Tibial nerve (tissue), 4 donors: ENCODE results near the gene ESYT2. TPM values are rescaled to one million over a fixed set of nuclear protein-coding genes. Genes with fewer than 3 reads are reported as not detected.

Source experiments
- DNase-seq, 2 donors: peaks; one replicate each; pipeline ENCODE4 v3.0.0-alpha.2; 2019; ENCODE audit warnings: low spot score in 2 of 2
- H3K27ac ChIP-seq, 4 donors: fragments of 200-600 bp; sonication (generic) in 3 of 4; one replicate each; pipeline ENCODE4 v1.5.1; 2017 to 2019; ENCODE audit warnings: mild to moderate bottlenecking in 1 of 4
- H3K27me3 ChIP-seq, 2 donors: fragments of 200-600 bp; sonication (generic) in 1 of 2; one replicate each; pipeline versions ENCODE4 v1.5.1 to v1.6.0; 2017 to 2019
- H3K36me3 ChIP-seq, 3 donors: fragments of 200-600 bp; sonication (generic); one replicate each; pipeline ENCODE4 v1.5.1; 2018 to 2019
- H3K4me1 ChIP-seq, 4 donors: fragments of 200-600 bp; sonication (generic) in 3 of 4; one replicate each; pipeline ENCODE4 v1.5.1; 2017 to 2019
- H3K4me3 ChIP-seq, 4 donors: fragments of 200-600 bp; sonication (generic) in 3 of 4; one replicate each; pipeline ENCODE4 v1.5.1; 2017 to 2019; ENCODE audit warnings: mild to moderate bottlenecking in 1 of 4, moderate library complexity in 1 of 4
- H3K9me3 ChIP-seq, 4 donors: fragments of 200-600 bp; sonication (generic) in 3 of 4; one replicate each; pipeline ENCODE4 v1.5.1; 2017 to 2019
- EP300 ChIP-seq, 2 donors: sonication (generic); formaldehyde crosslinking; IDR thresholded peaks; one replicate each; pipeline ENCODE4 v1.6.1; 2017; ENCODE audit warnings: antibody characterized with exemption in 2 of 2, mild to moderate bottlenecking in 1 of 2
- POLR2A ChIP-seq, 2 donors: fragments of 450-650 bp; IDR thresholded peaks; one replicate each; pipeline ENCODE4 v1.6.1; 2017; ENCODE audit warnings: antibody characterized with exemption in 2 of 2, mild to moderate bottlenecking in 2 of 2, moderate library complexity in 2 of 2
- WGBS, 2 donors: methylation state at CpG; one replicate each; pipeline ENCODE4 v1.1.5; 2018; 5-methylcytosine and 5-hydroxymethylcytosine counted together
- total RNA-seq, 4 donors: library from RNA; depleted of rRNA; stranded (reverse); fragments of >200 nt; gene quantifications; one replicate each; pipeline ENCODE4 v1.1.0, GENCODE V29; 2016
- TF ChIP-seq, protein P1 (sequence below), 5 experiments: fragments of 200-600 bp in 3 of 5; fragments of 450-650 bp in 2 of 5; sonication (generic) in 3 of 5; IDR thresholded peaks; one replicate each; pipeline ENCODE4 v1.5.1; 2016 to 2019; ENCODE audit warnings: antibody characterized with exemption in 5 of 5, mild to moderate bottlenecking in 3 of 5, moderate library complexity in 2 of 5

The ESYT2 gene
- total RNA-seq, 4 donors from 2014 or later = 91.0 to 124 (median 114) TPM

- peaks cover 0 to 48% (median 14%) of the 10 kb centered on the region in 4 donors for H3K4me1 ChIP-seq
- WGBS, 2 donors = 1% methylated on average over 16 of the region's 38 CpGs; no CpG with 5 or more reads in 1 of the 2 donors
- no peaks in the 10 kb centered on the region for H3K27me3 ChIP-seq
- H3K36me3 ChIP-seq = no peaks in the 10 kb centered on the region
- no peaks in the 10 kb centered on the region for H3K9me3 ChIP-seq
- peak overlapping the region; percentile 73 to 96 (median 84) for H3K4me3 ChIP-seq
- no peak for DNase-seq
- TF ChIP-seq EP300 (IDR thresholded peaks at IDR 0.05) (no peak), POLR2A (IDR thresholded peaks at IDR 0.05) (no peak)
- TF ChIP-seq, protein P1, sequence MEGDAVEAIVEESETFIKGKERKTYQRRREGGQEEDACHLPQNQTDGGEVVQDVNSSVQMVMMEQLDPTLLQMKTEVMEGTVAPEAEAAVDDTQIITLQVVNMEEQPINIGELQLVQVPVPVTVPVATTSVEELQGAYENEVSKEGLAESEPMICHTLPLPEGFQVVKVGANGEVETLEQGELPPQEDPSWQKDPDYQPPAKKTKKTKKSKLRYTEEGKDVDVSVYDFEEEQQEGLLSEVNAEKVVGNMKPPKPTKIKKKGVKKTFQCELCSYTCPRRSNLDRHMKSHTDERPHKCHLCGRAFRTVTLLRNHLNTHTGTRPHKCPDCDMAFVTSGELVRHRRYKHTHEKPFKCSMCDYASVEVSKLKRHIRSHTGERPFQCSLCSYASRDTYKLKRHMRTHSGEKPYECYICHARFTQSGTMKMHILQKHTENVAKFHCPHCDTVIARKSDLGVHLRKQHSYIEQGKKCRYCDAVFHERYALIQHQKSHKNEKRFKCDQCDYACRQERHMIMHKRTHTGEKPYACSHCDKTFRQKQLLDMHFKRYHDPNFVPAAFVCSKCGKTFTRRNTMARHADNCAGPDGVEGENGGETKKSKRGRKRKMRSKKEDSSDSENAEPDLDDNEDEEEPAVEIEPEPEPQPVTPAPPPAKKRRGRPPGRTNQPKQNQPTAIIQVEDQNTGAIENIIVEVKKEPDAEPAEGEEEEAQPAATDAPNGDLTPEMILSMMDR (IDR thresholded peaks at IDR 0.05) = no peak
- peak overlapping the region; percentile 97 to 100 (median 100) for H3K27ac ChIP-seq
These were observed 328 bp downstream of the ESYT2 start for GRCh38 chr7:158829021-158829341.

GRCh38 chr7:158828133-158829020 lies 932 bp downstream of the ESYT2 start:
- no peaks in the 10 kb centered on the region for H3K27me3 ChIP-seq

GRCh38 chr7:158827411-158828132 lies 1.7 kb downstream of the ESYT2 start:
- no peaks in the 10 kb centered on the region for H3K27me3 ChIP-seq
- H3K4me3 ChIP-seq = peak overlapping the region; percentile 73 to 96 (median 84)
- no peak for DNase-seq
- TF ChIP-seq EP300 (IDR thresholded peaks at IDR 0.05) (no peak), POLR2A (IDR thresholded peaks at IDR 0.05) (no peak)
- TF ChIP-seq, protein P1 (IDR thresholded peaks at IDR 0.05) = no peak
- H3K9me3 ChIP-seq = no peaks in the 10 kb centered on the region
- H3K27ac ChIP-seq = peak overlapping the region; percentile 97 to 100 (median 100)
- WGBS, 2 donors = 36 to 40% methylated on average over 13 of the region's 13 CpGs
- H3K4me1 ChIP-seq = peaks cover 0 to 56% (median 14%) of the 10 kb centered on the region in 4 donors
- H3K36me3 ChIP-seq = no peaks in the 10 kb centered on the region

More at GRCh38 chr7:158828133-158829020, 932 bp downstream of the ESYT2 start:
- peaks cover 0 to 54% (median 14%) of the 10 kb centered on the region in 4 donors for H3K4me1 ChIP-seq
- 1 to 2% methylated on average over 56 to 66 of the region's 82 CpGs for WGBS, 2 donors
- H3K9me3 ChIP-seq = no peaks in the 10 kb centered on the region
- peak overlapping the region; percentile 73 to 96 (median 84) for H3K4me3 ChIP-seq
- peak in 1 of 2 donors; percentile 41 for DNase-seq
- TF ChIP-seq, protein P1 (IDR thresholded peaks at IDR 0.05) = no peak
- peak in 1 of 2 donors; percentile 55 for TF ChIP-seq EP300 (IDR thresholded peaks at IDR 0.05)
- TF ChIP-seq POLR2A (IDR thresholded peaks at IDR 0.05) = no peak
- peak overlapping the region; percentile 97 to 100 (median 100) for H3K27ac ChIP-seq
- H3K36me3 ChIP-seq = no peaks in the 10 kb centered on the region

DNA sequence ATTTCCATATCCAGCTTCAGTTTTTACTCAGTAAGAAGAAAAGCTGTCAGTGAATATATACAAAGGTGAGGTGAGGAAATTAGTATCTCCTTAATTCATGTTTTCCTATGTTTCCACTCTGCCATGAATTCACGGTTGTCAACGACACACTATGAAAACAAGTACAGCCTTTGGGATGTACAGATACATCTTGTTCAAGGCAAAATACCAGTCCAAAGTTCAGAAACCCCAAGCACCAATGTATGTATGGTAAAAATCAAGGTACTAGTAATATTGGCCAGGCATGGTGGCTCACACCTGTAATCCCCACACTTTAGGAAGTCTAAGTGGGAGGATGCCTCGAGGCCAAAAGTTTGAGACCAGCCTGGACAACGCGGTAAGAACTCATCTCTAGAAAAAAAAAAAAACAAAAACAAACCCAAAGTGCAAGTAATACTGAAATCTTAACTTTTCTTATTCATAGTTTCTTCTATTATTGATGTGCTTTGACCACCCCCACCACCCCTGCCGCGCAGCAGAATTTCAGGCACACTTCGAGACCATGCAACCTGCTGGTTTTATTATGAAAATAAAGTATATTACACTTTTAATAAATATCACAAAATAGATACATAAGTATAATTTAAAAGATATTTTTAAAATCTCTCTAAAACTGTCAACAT lies 3.5 kb downstream of the ESYT2 start:
- no peaks in the 10 kb centered on the region for H3K36me3 ChIP-seq
- no peaks in the 10 kb centered on the region for H3K9me3 ChIP-seq
- WGBS, 2 donors = 91 to 92% methylated on average over 8 of the region's 8 CpGs
- no peak overlapping the region for H3K4me3 ChIP-seq
- H3K27me3 ChIP-seq = no peaks in the 10 kb centered on the region
- peaks cover 0 to 68% (median 27%) of the 10 kb centered on the region in 4 donors for H3K4me1 ChIP-seq
- no peak overlapping the region for H3K27ac ChIP-seq
- no peak for DNase-seq
- TF ChIP-seq EP300 (IDR thresholded peaks at IDR 0.05) (no peak), POLR2A (IDR thresholded peaks at IDR 0.05) (no peak)
- TF ChIP-seq, protein P1 (IDR thresholded peaks at IDR 0.05) = no peak
